Astrocyte (in vitro differentiated cells and primary cell): Measurements from ENCODE around the gene LRRN4. TPM values are rescaled to one million over a fixed set of nuclear protein-coding genes. Genes with fewer than 3 reads are reported as not detected.

Experiments used
- DNase-seq: peaks from one replicate; pipeline ENCODE4 v3.0.0-alpha.2; 2010; ENCODE audit warnings: low read depth
- FAIRE-seq: peaks from 2 replicates; lab custom pipeline; 2011; peaks lifted over from hg19 to GRCh38; lab: Jason Lieb, UNC
- H2AFZ ChIP-seq: 2 replicates; pipeline ENCODE4 v1.6.0; 2012; ENCODE audit warnings: low read depth, low read length, inconsistent platforms
- H3K27ac ChIP-seq: 2 replicates; pipeline ENCODE4 v1.5.1; 2011; ENCODE audit warnings: low read depth, low read length, inconsistent platforms
- H3K27me3 ChIP-seq: 2 replicates; pipeline ENCODE4 v1.6.0; 2011; ENCODE audit warnings: low read length, inconsistent platforms; ENCODE audit not compliant: insufficient read depth
- H3K36me3 ChIP-seq: 2 replicates; pipeline ENCODE4 v1.5.1; 2011; ENCODE audit warnings: low read length, inconsistent platforms; ENCODE audit not compliant: insufficient read depth
- H3K4me1 ChIP-seq: 2 replicates; pipeline ENCODE4 v1.5.1; 2011; ENCODE audit warnings: low read length, inconsistent platforms; ENCODE audit not compliant: insufficient read depth
- H3K4me2 ChIP-seq: 2 replicates; pipeline ENCODE4 v1.6.0; 2012; ENCODE audit warnings: low read length, inconsistent platforms
- H3K4me3 ChIP-seq: 2 replicates; pipeline ENCODE4 v1.5.1; 2011; ENCODE audit warnings: low read depth, mild to moderate bottlenecking, low read length, inconsistent platforms; ENCODE audit not compliant: insufficient read depth
- H3K79me2 ChIP-seq: 2 replicates; pipeline ENCODE4 v1.6.0; 2012; ENCODE audit warnings: mild to moderate bottlenecking, low read length, inconsistent platforms; ENCODE audit not compliant: insufficient read depth
- H3K9ac ChIP-seq: 2 replicates; pipeline ENCODE4 v1.6.0; 2012; ENCODE audit warnings: mild to moderate bottlenecking, low read length, inconsistent platforms
- H3K9me3 ChIP-seq: 2 replicates; pipeline ENCODE4 v1.5.1; 2012; ENCODE audit warnings: low read depth, mild to moderate bottlenecking, low read length, inconsistent platforms; ENCODE audit not compliant: insufficient read depth
- H4K20me1 ChIP-seq: 2 replicates; pipeline ENCODE4 v1.6.0; 2012; ENCODE audit warnings: low read length, inconsistent platforms; ENCODE audit not compliant: insufficient read depth
- H3K27ac Mint-ChIP-seq: one replicate; pipeline ENCODE4 v1.8.0; 2021; ENCODE audit warnings: mild to moderate bottlenecking, mixed read lengths; ENCODE audit not compliant: unreplicated experiment
- H3K27me3 Mint-ChIP-seq: one replicate; pipeline ENCODE4 v1.8.0; 2021; ENCODE audit warnings: low read depth, mixed read lengths; ENCODE audit not compliant: unreplicated experiment
- H3K36me3 Mint-ChIP-seq: one replicate; pipeline ENCODE4 v1.8.0; 2021; ENCODE audit warnings: low read depth, mixed read lengths; ENCODE audit not compliant: unreplicated experiment
- H3K4me1 Mint-ChIP-seq: one replicate; pipeline ENCODE4 v1.8.0; 2021; ENCODE audit warnings: low read depth, mixed read lengths; ENCODE audit not compliant: unreplicated experiment
- H3K4me3 Mint-ChIP-seq: one replicate; pipeline ENCODE4 v1.8.0; 2021; ENCODE audit warnings: mild to moderate bottlenecking, moderate library complexity, mixed read lengths; ENCODE audit not compliant: unreplicated experiment
- H3K9me3 Mint-ChIP-seq: one replicate; pipeline ENCODE4 v1.8.0; 2021; ENCODE audit warnings: mild to moderate bottlenecking, mixed read lengths; ENCODE audit not compliant: unreplicated experiment
- EZH2 ChIP-seq: IDR thresholded peaks from 2 replicates; pipeline ENCODE4 v1.6.1; 2012; ENCODE audit warnings: mild to moderate bottlenecking, low read length, inconsistent platforms; ENCODE audit not compliant: insufficient read depth
- total RNA-seq: library from RNA; stranded (reverse); gene quantifications from 2 replicates; pipeline ENCODE4 v1.2.1, GENCODE V29; 2021
- TF ChIP-seq, protein P1 (sequence below): IDR thresholded peaks from 2 replicates; pipeline ENCODE4 v1.5.1; 2011; ENCODE audit warnings: low read depth, mild to moderate bottlenecking, inconsistent platforms, low read length, moderate library complexity; ENCODE audit not compliant: insufficient read depth

LRRN4 gene
- total RNA-seq, 1 donor from 2014 or later: 1.0 TPM

- H2AFZ ChIP-seq: no peak overlapping the region
Measured at GRCh38 chr20:5999783-6000182, 54.1 kb downstream of the LRRN4 start.

DNA sequence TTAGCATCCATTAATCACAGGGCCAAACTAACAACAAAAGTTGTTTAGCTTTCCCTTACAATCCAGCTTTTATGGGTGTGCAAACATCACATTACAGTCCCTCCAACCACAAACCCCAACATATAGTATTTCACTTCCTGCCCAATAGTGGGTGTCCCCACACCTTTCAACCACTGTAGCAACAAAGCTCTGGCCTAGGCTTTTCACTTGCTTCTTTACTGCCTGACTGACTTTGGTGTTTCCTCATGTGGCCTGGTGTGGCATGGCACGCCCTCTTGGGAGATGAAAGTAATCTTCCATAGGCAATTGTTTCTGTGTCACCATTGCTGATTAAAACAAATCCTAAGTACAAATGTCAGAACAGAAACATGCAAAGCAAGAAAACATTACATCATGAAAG is 57.1 kb downstream of the LRRN4 start:
- FAIRE-seq: no peak

More at GRCh38 chr20:5999783-6000182, 54.1 kb downstream of the LRRN4 start:
- DNase-seq: no peak
- Histone ChIP-seq H3K27ac (no peak overlapping the region), H3K9me3 (no peaks in the 10 kb centered on the region), H3K4me1 (no peaks in the 10 kb centered on the region), H3K79me2 (no peaks in the 10 kb centered on the region), H3K4me3 (no peak overlapping the region), H3K4me2 (no peak overlapping the region), H4K20me1 (no peaks in the 10 kb centered on the region), H3K27me3 (no peaks in the 10 kb centered on the region), H3K9ac (no peak overlapping the region), H3K36me3 (peaks cover 8% of the 10 kb centered on the region)
- Mint-ChIP-seq H3K4me3 (no peak overlapping the region), H3K27me3 (no peaks in the 10 kb centered on the region), H3K4me1 (no peaks in the 10 kb centered on the region), H3K27ac (no peak overlapping the region), H3K9me3 (no peaks in the 10 kb centered on the region), H3K36me3 (no peaks in the 10 kb centered on the region)
- TF ChIP-seq, protein P1, sequence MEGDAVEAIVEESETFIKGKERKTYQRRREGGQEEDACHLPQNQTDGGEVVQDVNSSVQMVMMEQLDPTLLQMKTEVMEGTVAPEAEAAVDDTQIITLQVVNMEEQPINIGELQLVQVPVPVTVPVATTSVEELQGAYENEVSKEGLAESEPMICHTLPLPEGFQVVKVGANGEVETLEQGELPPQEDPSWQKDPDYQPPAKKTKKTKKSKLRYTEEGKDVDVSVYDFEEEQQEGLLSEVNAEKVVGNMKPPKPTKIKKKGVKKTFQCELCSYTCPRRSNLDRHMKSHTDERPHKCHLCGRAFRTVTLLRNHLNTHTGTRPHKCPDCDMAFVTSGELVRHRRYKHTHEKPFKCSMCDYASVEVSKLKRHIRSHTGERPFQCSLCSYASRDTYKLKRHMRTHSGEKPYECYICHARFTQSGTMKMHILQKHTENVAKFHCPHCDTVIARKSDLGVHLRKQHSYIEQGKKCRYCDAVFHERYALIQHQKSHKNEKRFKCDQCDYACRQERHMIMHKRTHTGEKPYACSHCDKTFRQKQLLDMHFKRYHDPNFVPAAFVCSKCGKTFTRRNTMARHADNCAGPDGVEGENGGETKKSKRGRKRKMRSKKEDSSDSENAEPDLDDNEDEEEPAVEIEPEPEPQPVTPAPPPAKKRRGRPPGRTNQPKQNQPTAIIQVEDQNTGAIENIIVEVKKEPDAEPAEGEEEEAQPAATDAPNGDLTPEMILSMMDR: no peak
- no peak for FAIRE-seq

GRCh38 chr20:5991623-5992441 is 62.0 kb downstream of the LRRN4 start:
- H3K4me1 Mint-ChIP-seq: peaks cover 7% of the 10 kb centered on the region
- Histone ChIP-seq H3K36me3 (peaks cover 7% of the 10 kb centered on the region), H4K20me1 (no peaks in the 10 kb centered on the region), H3K4me3 (no peak overlapping the region), H3K27ac (no peak overlapping the region), H3K9me3 (no peaks in the 10 kb centered on the region), H2AFZ (no peak overlapping the region), H3K4me2 (no peak overlapping the region), H3K27me3 (no peaks in the 10 kb centered on the region), H3K4me1 (no peaks in the 10 kb centered on the region), H3K79me2 (no peaks in the 10 kb centered on the region), H3K9ac (peak overlapping the region; percentile 1)
- peak; percentile 55 for DNase-seq
- H3K27me3 Mint-ChIP-seq: no peaks in the 10 kb centered on the region
- no peaks in the 10 kb centered on the region for H3K36me3 Mint-ChIP-seq
- TF ChIP-seq, protein P1: no peak
- TF ChIP-seq EZH2: no peak
- H3K4me3 Mint-ChIP-seq: no peak overlapping the region
- H3K9me3 Mint-ChIP-seq: no peaks in the 10 kb centered on the region
- H3K27ac Mint-ChIP-seq: no peak overlapping the region
- peak; percentile 32 for FAIRE-seq

More for the DNA sequence above, 57.1 kb downstream of the LRRN4 start:
- H3K27me3 ChIP-seq: no peaks in the 10 kb centered on the region
- H3K9ac ChIP-seq: no peak overlapping the region
- H3K4me3 ChIP-seq: no peak overlapping the region
- peak overlapping the region; percentile 14 for H3K27ac Mint-ChIP-seq
- no peaks in the 10 kb centered on the region for H3K27me3 Mint-ChIP-seq
- no peak overlapping the region for H3K27ac ChIP-seq
- H3K9me3 ChIP-seq: no peaks in the 10 kb centered on the region
- no peak for DNase-seq
- peaks cover 1% of the 10 kb centered on the region for H3K4me1 Mint-ChIP-seq
- H3K4me2 ChIP-seq: no peak overlapping the region
- H3K79me2 ChIP-seq: no peaks in the 10 kb centered on the region
- no peaks in the 10 kb centered on the region for H3K36me3 Mint-ChIP-seq
- TF ChIP-seq, protein P1: no peak
- no peaks in the 10 kb centered on the region for H3K9me3 Mint-ChIP-seq
- H3K4me1 ChIP-seq: no peaks in the 10 kb centered on the region
- no peaks in the 10 kb centered on the region for H4K20me1 ChIP-seq
- peaks cover 8% of the 10 kb centered on the region for H3K36me3 ChIP-seq
- no peak overlapping the region for H3K4me3 Mint-ChIP-seq
- no peak overlapping the region for H2AFZ ChIP-seq
